Endodermal cell (in vitro differentiated cells): ENCODE results near the gene INTS4. TPM values are rescaled to one million over a fixed set of nuclear protein-coding genes. Genes with fewer than 3 reads are reported as not detected.
A peak's percentile ranks its signal among the peaks of the same experiment; 100 is the strongest.

Experiments
- DNase-seq: peaks from one replicate; pipeline ENCODE4 v3.0.0-alpha.2; 2017
- H3K27ac ChIP-seq: 2 replicates; pipeline ENCODE4 v1.5.1; 2013; ENCODE audit warnings: mild to moderate bottlenecking, low read depth, low read length, moderate library complexity
- H3K27me3 ChIP-seq: 2 replicates; pipeline ENCODE4 v1.6.1; 2013; ENCODE audit warnings: mild to moderate bottlenecking, low read length, moderate library complexity; ENCODE audit not compliant: insufficient read depth, control insufficient read depth, poor library complexity, severe bottlenecking
- H3K36me3 ChIP-seq: 2 replicates; pipeline ENCODE4 v1.7.0; 2013; ENCODE audit warnings: mild to moderate bottlenecking, low read length, moderate library complexity; ENCODE audit not compliant: control insufficient read depth, insufficient read depth
- H3K4me1 ChIP-seq: one replicate; pipeline ENCODE4 v1.7.0; 2013; ENCODE audit warnings: low read length; ENCODE audit not compliant: control insufficient read depth, insufficient read depth
- H3K4me3 ChIP-seq: 2 replicates; pipeline ENCODE4 v1.5.1; 2013; ENCODE audit warnings: mild to moderate bottlenecking, low read length, moderate library complexity
- H3K9ac ChIP-seq: 2 replicates; pipeline ENCODE4 v1.6.1; 2013; ENCODE audit warnings: mild to moderate bottlenecking, low read length, moderate library complexity; ENCODE audit not compliant: poor library complexity, severe bottlenecking; ENCODE audit errors: extremely low read depth
- H3K9me3 ChIP-seq: 2 replicates; pipeline ENCODE4 v1.6.1; 2013; ENCODE audit warnings: mild to moderate bottlenecking, low read length, moderate library complexity; ENCODE audit not compliant: control insufficient read depth
- H3K27ac Mint-ChIP-seq: 2 replicates; pipeline ENCODE4 v1.8.0; 2020; ENCODE audit warnings: mixed read lengths
- H3K27me3 Mint-ChIP-seq: 2 replicates; pipeline ENCODE4 v1.8.0; 2021; ENCODE audit warnings: mild to moderate bottlenecking, mixed read lengths; ENCODE audit not compliant: insufficient read depth
- H3K36me3 Mint-ChIP-seq: 2 replicates; pipeline ENCODE4 v1.8.0; 2020; ENCODE audit warnings: low read depth, mixed read lengths
- H3K4me1 Mint-ChIP-seq: 2 replicates; pipeline ENCODE4 v1.8.0; 2020; ENCODE audit warnings: mixed read lengths
- H3K4me3 Mint-ChIP-seq: 2 replicates; pipeline ENCODE4 v1.8.0; 2020; ENCODE audit warnings: mild to moderate bottlenecking, moderate library complexity, mixed read lengths
- H3K9me3 Mint-ChIP-seq: 2 replicates; pipeline ENCODE4 v1.8.0; 2020; ENCODE audit warnings: mild to moderate bottlenecking, mixed read lengths
- WGBS, 2 experiments: methylation state at CpG; one replicate each; pipeline versions ENCODE4 v1.1.5 to v1.1.7; 2013; ENCODE audit warnings: missing lambda C conversion rate in 2 of 2, mixed read lengths in 1 of 2; ENCODE audit not compliant: insufficient coverage in 1 of 2, insufficient read length in 1 of 2; 5-methylcytosine and 5-hydroxymethylcytosine counted together
- total RNA-seq, 2 donors: library from RNA; stranded (reverse); fragmentation: NEBNext Ultra II Directional in 1 of 2; extraction: Animal tissue kit (Norgen Biotek cat#: 25700) in 1 of 2; gene quantifications; 2 replicates in 1 of 2; 3 replicates in 1 of 2; pipeline ENCODE4 v1.2.1, GENCODE V29; 2021
- TF ChIP-seq, protein P1 (sequence below): fragments of 200-600 bp; sonication (generic); conservative IDR thresholded peaks from 2 replicates; pipeline ENCODE4 v1.5.0; 2021; ENCODE audit warnings: antibody characterized with exemption, mild to moderate bottlenecking

INTS4 gene
- total RNA-seq, 2 donors from 2014 or later: 37.2 to 42.0 TPM

DNA sequence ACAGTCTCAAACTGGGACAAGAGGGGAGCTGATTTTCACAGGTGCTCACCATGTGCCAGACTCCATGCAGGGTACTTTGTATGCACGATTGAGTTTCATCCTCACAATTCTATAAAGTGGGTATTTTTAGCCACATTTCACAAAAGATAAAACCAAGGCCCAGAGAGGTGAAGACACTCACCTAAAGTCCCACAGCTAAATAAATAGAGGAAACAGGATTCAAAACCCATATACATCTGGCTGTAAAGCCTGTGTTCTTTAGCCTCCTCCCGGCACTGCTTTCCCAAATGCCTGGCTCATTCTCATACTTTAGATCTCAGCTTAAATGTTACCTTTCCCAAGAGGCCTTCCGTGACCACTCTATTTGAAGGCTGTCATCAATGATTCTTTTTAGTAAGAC, 41.8 kb upstream of the INTS4 start:
- H3K4me1 Mint-ChIP-seq: peaks cover 5% of the 10 kb centered on the region
- Histone ChIP-seq H3K4me3 (no peak overlapping the region), H3K27me3 (no peaks in the 10 kb centered on the region), H3K27ac (no peak overlapping the region), H3K36me3 (no peaks in the 10 kb centered on the region), H3K9me3 (no peaks in the 10 kb centered on the region), H3K9ac (no peak overlapping the region), H3K4me1 (no peaks in the 10 kb centered on the region)
- TF ChIP-seq, protein P1, sequence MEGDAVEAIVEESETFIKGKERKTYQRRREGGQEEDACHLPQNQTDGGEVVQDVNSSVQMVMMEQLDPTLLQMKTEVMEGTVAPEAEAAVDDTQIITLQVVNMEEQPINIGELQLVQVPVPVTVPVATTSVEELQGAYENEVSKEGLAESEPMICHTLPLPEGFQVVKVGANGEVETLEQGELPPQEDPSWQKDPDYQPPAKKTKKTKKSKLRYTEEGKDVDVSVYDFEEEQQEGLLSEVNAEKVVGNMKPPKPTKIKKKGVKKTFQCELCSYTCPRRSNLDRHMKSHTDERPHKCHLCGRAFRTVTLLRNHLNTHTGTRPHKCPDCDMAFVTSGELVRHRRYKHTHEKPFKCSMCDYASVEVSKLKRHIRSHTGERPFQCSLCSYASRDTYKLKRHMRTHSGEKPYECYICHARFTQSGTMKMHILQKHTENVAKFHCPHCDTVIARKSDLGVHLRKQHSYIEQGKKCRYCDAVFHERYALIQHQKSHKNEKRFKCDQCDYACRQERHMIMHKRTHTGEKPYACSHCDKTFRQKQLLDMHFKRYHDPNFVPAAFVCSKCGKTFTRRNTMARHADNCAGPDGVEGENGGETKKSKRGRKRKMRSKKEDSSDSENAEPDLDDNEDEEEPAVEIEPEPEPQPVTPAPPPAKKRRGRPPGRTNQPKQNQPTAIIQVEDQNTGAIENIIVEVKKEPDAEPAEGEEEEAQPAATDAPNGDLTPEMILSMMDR: no peak
- DNase-seq: no peak
- no peaks in the 10 kb centered on the region for H3K36me3 Mint-ChIP-seq
- no peak overlapping the region for H3K27ac Mint-ChIP-seq
- no peaks in the 10 kb centered on the region for H3K9me3 Mint-ChIP-seq
- H3K4me3 Mint-ChIP-seq: no peak overlapping the region
- no peaks in the 10 kb centered on the region for H3K27me3 Mint-ChIP-seq
- WGBS, 2 experiments: 92 to 96% methylated on average over 3 of the region's 3 CpGs

DNA sequence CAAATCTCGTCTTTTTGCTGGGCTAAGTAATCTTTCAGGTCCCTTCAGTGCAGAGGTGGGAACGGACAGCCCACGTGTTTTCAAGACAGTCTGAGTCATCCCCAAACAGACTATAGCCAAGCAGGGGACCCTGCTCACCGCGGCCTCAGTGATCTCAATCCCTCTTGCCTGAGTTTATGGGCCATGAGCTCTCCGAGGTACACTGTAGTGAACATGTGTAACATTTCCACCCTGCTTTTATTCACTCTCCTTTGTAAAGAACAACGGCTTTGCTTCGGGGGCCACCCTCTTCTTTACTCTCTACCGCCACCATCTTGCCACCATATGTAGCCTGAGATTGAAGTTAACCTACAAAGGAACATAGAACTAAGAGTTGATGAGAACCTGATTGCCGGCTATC, 40.2 kb upstream of the INTS4 start:
- no peak overlapping the region for H3K9ac ChIP-seq
- H3K4me1 ChIP-seq: no peaks in the 10 kb centered on the region
- no peaks in the 10 kb centered on the region for H3K36me3 ChIP-seq
- WGBS, 2 experiments: 74 to 77% methylated on average over 10 of the region's 10 CpGs
- Mint-ChIP-seq H3K27ac (no peak overlapping the region), H3K9me3 (no peaks in the 10 kb centered on the region), H3K4me3 (no peak overlapping the region), H3K27me3 (no peaks in the 10 kb centered on the region), H3K36me3 (no peaks in the 10 kb centered on the region), H3K4me1 (peaks cover 6% of the 10 kb centered on the region)
- H3K9me3 ChIP-seq: no peaks in the 10 kb centered on the region
- no peak for DNase-seq
- no peak overlapping the region for H3K4me3 ChIP-seq
- H3K27ac ChIP-seq: no peak overlapping the region
- H3K27me3 ChIP-seq: no peaks in the 10 kb centered on the region
- TF ChIP-seq, protein P1: peak; percentile 43

DNA sequence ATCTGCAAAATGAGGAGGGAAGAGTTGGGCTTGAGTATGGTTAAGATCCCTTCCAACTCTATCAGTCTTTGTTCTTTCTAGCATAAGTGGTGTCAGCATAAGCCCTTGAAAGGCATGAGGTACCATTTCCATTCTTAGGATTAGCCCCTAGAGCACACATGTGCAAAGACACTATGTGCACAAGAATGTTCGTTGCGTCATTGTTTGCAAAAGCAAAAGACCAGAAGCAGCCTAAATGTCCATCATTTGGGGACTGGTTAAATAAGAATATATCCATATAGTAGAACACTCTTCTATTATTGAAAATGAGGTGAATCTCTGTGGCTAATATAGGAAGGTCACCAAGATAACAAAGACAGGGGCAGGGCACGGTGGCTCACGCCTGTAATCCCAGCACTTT, 38.6 kb upstream of the INTS4 start:
- Histone ChIP-seq H3K9ac (no peak overlapping the region), H3K4me3 (no peak overlapping the region), H3K27me3 (no peaks in the 10 kb centered on the region), H3K36me3 (no peaks in the 10 kb centered on the region), H3K27ac (no peak overlapping the region), H3K9me3 (no peaks in the 10 kb centered on the region), H3K4me1 (no peaks in the 10 kb centered on the region)
- 63 to 81% methylated on average over 2 to 4 of the region's 4 CpGs for WGBS, 2 experiments
- no peaks in the 10 kb centered on the region for H3K9me3 Mint-ChIP-seq
- no peak for DNase-seq
- H3K27me3 Mint-ChIP-seq: no peaks in the 10 kb centered on the region
- TF ChIP-seq, protein P1: no peak
- H3K27ac Mint-ChIP-seq: no peak overlapping the region
- H3K4me1 Mint-ChIP-seq: peaks cover 6% of the 10 kb centered on the region
- no peak overlapping the region for H3K4me3 Mint-ChIP-seq
- H3K36me3 Mint-ChIP-seq: no peaks in the 10 kb centered on the region
